Measurements from ENCODE around the gene ABHD16A.

- TF ChIP-seq POLR2A (IDR thresholded peaks at IDR 0.05; ENCODE audit: low read length): no peak
- TF ChIP-seq RAD21 (conservative IDR thresholded peaks at IDR 0.05 in 1 of 2, IDR thresholded peaks at IDR 0.05 in 1 of 2): no peak
- TF ChIP-seq CTCF (IDR thresholded peaks at IDR 0.05): no peak
- no peak for TF ChIP-seq SMC3 (IDR thresholded peaks at IDR 0.05)
- TF ChIP-seq CBX2 (IDR thresholded peaks at IDR 0.05; ENCODE audit: borderline replicate concordance, low read depth): no peak
- TF ChIP-seq CEBPB (IDR thresholded peaks at IDR 0.05): no peak
- TF ChIP-seq RFX5 (IDR thresholded peaks at IDR 0.05): no peak
- TF ChIP-seq MAX (IDR thresholded peaks at IDR 0.05): no peak
- no peak for TF ChIP-seq USF2 (IDR thresholded peaks at IDR 0.05)
These were observed 49.7 kb upstream of the ABHD16A start for GRCh38 chr6:31752739-31753319.

All from A549 (cell line).